Kidney (tissue), 14 donors: ENCODE results near the gene KCNA2. TPM values are rescaled to one million over a fixed set of nuclear protein-coding genes. Genes with fewer than 3 reads are reported as not detected.
A peak's percentile ranks its signal among the peaks of the same experiment; 100 is the strongest.

ENCODE experiments used
- DNase-seq, 5 donors: peaks; one replicate each; pipeline ENCODE4 v3.0.0-alpha.2; 2013 to 2020
- FAIRE-seq: peaks from 2 replicates; lab custom pipeline; 2012; peaks lifted over from hg19 to GRCh38; lab: Jason Lieb, UNC
- H3K27ac ChIP-seq, 2 donors: one replicate each; pipeline ENCODE4 v1.7.0; 2013; ENCODE audit warnings: low read depth in 2 of 2, low read length in 2 of 2, inconsistent platforms in 1 of 2
- H3K27me3 ChIP-seq: one replicate; pipeline ENCODE4 v1.7.1; 2013; ENCODE audit warnings: low read length, inconsistent platforms; ENCODE audit not compliant: control insufficient read depth, insufficient read depth
- H3K36me3 ChIP-seq, 3 donors: one replicate each; pipeline versions ENCODE4 v1.7.0 to v1.7.1; 2013; ENCODE audit warnings: low read length in 3 of 3, control low read depth in 1 of 3, inconsistent platforms in 1 of 3; ENCODE audit not compliant: insufficient read depth in 3 of 3, control insufficient read depth in 2 of 3
- H3K4me1 ChIP-seq, 3 donors: one replicate each; pipeline versions ENCODE4 v1.7.0 to v1.7.1; 2013; ENCODE audit warnings: low read length in 3 of 3, inconsistent platforms in 1 of 3, low read depth in 1 of 3; ENCODE audit not compliant: control insufficient read depth in 2 of 3, insufficient read depth in 2 of 3
- H3K4me3 ChIP-seq, 3 donors: one replicate each; pipeline versions ENCODE4 v1.7.0 to v1.8.1; 2013; ENCODE audit warnings: low read length in 3 of 3, control low read depth in 1 of 3, inconsistent platforms in 1 of 3
- H3K9ac ChIP-seq, 3 donors: one replicate each; pipeline versions ENCODE4 v1.7.0 to v1.7.1; 2013; ENCODE audit warnings: low read length in 3 of 3, control low read depth in 1 of 3, inconsistent platforms in 1 of 3
- H3K9me3 ChIP-seq, 3 donors: one replicate each; pipeline versions ENCODE4 v1.7.0 to v1.7.1; 2013; ENCODE audit warnings: low read length in 3 of 3, control low read depth in 1 of 3, inconsistent platforms in 1 of 3; ENCODE audit not compliant: control insufficient read depth in 2 of 3, insufficient read depth in 1 of 3
- CTCF ChIP-seq: IDR thresholded peaks from 3 replicates; pipeline ENCODE4 v1.5.1; 2012; ENCODE audit warnings: mild to moderate bottlenecking, moderate library complexity, borderline replicate concordance; ENCODE audit not compliant: insufficient read depth; ENCODE audit errors: extremely low read depth
- intact Hi-C: fragments of 100-400 bp; cut with DNase I; formaldehyde crosslinking; loops from one replicate; pipeline ENCODE4 v1.11.1; 2022
- polyA plus RNA-seq: library from polyadenylated mRNA; stranded (reverse); fragments of 350-450 nt; fragmentation: Illumina TruSeq; extraction: RNeasy Lipid Tissue Mini Kit (QIAGEN cat#74804); gene quantifications from one replicate; pipeline ENCODE4 v1.2.3, GENCODE V29; 2014; ENCODE audit warnings: low read depth, low replicate concordance; ENCODE audit not compliant: insufficient read depth
- total RNA-seq: library from RNA; stranded (reverse); fragmentation: NEBNext Ultra II Directional; extraction: Animal tissue kit (Norgen Biotek cat#: 25700); gene quantifications from one replicate; pipeline ENCODE4 v1.2.1, GENCODE V29; 2021
- donor health status: control.
- donor health status: control.
- donor health status: control.
- donor health status: control.
- donor health status: control.
- donor health status: DM: yes; HTN: yes; CAD: no.
- donor health status: Normal renal cell carcinoma (clear cell type).

The KCNA2 gene
- total and polyA plus RNA-seq, 2 donors from 2014 or later: 0.09 to 1.3 TPM

DNA sequence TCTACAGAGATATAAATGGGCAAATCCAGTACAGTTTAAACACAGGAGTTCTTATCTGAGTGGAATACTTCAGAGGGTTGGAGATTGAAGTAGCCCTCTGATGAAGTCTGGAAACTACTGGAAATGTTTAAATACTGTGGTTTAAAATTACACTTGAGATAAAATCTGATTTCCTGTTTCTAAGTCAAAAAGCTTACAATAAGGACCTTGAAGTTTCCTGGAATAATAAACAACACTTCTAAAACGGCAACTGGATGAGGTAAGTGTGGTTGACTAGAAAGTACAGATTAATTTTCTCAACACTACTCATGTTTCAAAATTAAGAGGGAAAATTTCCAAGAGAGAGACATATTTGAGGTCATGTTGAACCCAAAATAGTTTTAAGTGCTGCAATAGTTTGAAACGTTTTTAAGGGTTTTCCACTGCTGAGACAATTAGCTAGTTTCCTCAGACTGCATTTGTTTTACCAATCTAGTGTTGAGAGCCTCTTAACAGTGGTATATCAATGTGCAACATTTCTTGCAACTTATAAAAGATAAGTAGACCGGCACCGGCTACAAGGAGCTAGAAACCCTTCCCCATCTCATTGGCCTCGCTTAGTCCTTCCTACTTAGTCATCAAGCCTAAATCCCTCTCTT is 41.2 kb upstream of the KCNA2 start:
- H3K9ac ChIP-seq: no peak overlapping the region
- no peak for TF ChIP-seq CTCF
- H3K9me3 ChIP-seq: no peaks in the 10 kb centered on the region
- FAIRE-seq (peak; percentile 50), DNase-seq (peak in 2 of 5 donors; percentile 3 to 11)
- no peak overlapping the region for H3K4me3 ChIP-seq
- H3K4me1 ChIP-seq: no peaks in the 10 kb centered on the region
- no peak overlapping the region for H3K27ac ChIP-seq
- no peaks in the 10 kb centered on the region for H3K36me3 ChIP-seq
- H3K27me3 ChIP-seq: no peaks in the 10 kb centered on the region
- intact Hi-C loops: no loop called here

DNA sequence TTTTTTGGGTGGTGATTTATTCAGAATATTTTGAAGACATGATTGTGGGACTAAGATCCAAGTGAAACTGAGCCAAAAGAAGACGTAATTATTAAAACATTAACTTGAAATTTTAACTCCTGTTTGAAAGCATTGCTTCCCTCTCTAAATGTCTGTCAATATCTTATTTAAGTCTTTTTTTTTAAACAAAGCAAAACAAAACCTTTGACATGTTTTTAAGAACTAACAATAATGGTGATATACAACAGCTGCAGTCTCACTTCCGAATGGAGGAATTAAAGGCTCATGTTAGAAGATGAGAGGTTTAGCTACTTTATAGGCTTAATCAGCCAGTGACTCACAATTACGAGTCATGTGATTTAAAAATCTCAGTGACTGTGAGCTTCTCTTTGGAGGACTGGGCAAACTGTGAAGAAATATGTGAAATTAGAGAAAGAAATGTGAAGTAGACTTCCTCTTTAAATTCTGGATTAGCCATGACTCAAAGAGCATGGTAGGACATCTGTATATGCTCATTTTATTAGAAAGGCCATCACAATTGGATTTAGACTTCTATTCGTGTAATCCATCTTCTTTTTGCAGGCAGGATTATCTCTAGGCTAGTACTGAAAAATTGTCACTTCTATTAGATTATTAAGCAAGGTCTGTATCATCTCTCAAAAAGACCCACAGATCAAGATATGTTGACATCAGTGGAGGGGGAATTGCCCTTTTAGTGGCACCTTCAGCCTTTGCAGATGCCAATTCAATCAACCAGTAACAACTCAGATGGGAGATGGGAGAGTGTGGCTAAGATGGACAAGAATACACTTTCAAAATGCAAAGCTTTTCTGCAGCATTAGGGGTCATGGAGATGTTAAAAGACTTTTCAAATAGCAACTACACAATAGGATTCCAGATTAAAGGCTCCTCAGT is 39.9 kb upstream of the KCNA2 start:
- H3K27me3 ChIP-seq: no peaks in the 10 kb centered on the region
- FAIRE-seq (peak; percentile 64), DNase-seq (peak in 2 of 5 donors; percentile 43 to 71)
- no peak overlapping the region for H3K9ac ChIP-seq
- intact Hi-C loops: no loop called here
- no peaks in the 10 kb centered on the region for H3K9me3 ChIP-seq
- TF ChIP-seq CTCF: no peak
- no peaks in the 10 kb centered on the region for H3K4me1 ChIP-seq
- no peak overlapping the region for H3K4me3 ChIP-seq
- H3K27ac ChIP-seq: no peak overlapping the region
- H3K36me3 ChIP-seq: no peaks in the 10 kb centered on the region

GRCh38 chr1:110645211-110645610 is 39.1 kb upstream of the KCNA2 start:
- DNase-seq (peak in 2 of 5 donors; percentile 66 to 85), FAIRE-seq (no peak)
- H3K27me3 ChIP-seq: no peaks in the 10 kb centered on the region
- intact Hi-C loops: no loop called here
- no peak overlapping the region for H3K27ac ChIP-seq
- no peaks in the 10 kb centered on the region for H3K9me3 ChIP-seq
- no peak overlapping the region for H3K4me3 ChIP-seq
- no peak for TF ChIP-seq CTCF
- H3K9ac ChIP-seq: no peak overlapping the region
- no peaks in the 10 kb centered on the region for H3K36me3 ChIP-seq
- H3K4me1 ChIP-seq: no peaks in the 10 kb centered on the region
